Posterior vena cava (tissue), 2 donors: Measurements from ENCODE around the gene CTTN. TPM values are rescaled to one million over a fixed set of nuclear protein-coding genes. Genes with fewer than 3 reads are reported as not detected.
A peak's percentile ranks its signal among the peaks of the same experiment; 100 is the strongest.

ENCODE experiments used
- DNase-seq: peaks from one replicate; pipeline ENCODE4 v3.0.0-alpha.2; 2020; ENCODE audit warnings: low spot score
- intact Hi-C, 2 donors: fragments of 100-400 bp; cut with DNase I; formaldehyde crosslinking; loops; one replicate each; pipeline versions ENCODE4 v1.14.1 to v1.14.2; 2022 to 2023
- total RNA-seq, 2 donors: library from RNA; stranded (reverse); fragmentation: NEBNext Ultra II Directional; extraction: Animal tissue kit (Norgen Biotek cat#: 25700); gene quantifications; one replicate each; pipeline ENCODE4 v1.2.1, GENCODE V29; 2021
- donor health status: DM: yes; HTN: yes; CAD: no.
- donor health status: DM: yes; HTN: yes; CAD: no.

CTTN gene
- total RNA-seq, 2 donors from 2014 or later = 192 to 195 TPM

GRCh38 chr11:70482529-70482917, 84.2 kb downstream of the CTTN start:
- intact Hi-C loops = no loop called here
- peak; percentile 64 for DNase-seq

DNA sequence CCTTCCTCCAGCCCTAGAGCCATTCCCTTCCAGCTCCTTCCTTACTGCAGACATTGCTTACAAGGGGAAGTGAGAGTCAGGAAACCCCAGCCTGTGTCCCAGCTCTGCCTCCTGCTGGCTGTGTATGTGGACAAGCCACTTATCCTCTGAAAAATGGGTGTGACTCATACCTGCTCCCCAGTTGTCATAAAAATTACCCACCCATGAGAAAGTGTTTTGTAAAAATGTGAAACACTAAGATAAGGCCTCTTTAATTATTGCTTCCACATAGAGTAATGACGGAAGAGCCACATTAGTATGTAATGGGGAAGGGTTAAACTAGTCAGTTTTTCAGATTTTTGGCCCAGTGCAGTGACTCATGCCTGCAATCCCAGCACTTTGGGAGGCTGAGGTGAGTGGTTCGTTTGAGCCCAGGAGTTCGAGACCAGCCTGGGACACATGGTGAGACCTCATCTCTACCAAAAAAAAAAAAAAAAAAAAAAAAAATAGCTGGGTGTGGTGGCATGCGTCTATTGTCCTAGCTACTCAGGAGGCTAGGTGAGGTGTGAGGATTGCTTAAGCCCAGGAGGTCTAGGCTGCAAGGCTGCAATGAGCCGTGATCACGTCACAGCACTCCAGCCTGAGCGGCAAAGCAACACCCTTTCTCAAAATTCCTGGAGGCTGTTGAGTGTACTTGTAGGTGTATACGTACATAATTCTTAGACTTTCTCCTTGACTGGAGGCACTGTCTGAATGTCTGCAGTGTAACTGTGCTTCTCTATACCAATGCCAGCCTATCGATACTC, 84.9 kb downstream of the CTTN start:
- intact Hi-C loops = no loop called here
- DNase-seq = peak; percentile 62

DNA sequence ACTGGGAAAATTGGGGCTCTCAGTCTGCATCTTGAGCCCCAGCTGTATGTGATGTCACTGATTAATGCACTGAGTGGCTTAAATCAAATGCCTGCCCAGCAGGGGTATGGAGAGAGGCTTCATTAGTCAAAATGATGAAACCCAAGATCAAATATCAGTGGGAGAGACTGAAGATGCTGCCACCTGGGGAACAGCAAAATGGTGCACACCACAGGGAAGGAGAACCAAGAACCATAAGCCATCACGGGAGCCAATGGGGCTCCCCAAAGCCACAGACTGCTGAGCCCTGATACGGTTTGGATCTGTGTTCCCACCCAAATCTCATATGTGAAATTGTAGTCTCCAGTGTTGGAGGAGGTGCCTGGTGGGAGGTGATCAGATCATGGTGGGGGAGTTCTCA, 85.6 kb downstream of the CTTN start:
- intact Hi-C loops = no loop called here
- DNase-seq = no peak

DNA sequence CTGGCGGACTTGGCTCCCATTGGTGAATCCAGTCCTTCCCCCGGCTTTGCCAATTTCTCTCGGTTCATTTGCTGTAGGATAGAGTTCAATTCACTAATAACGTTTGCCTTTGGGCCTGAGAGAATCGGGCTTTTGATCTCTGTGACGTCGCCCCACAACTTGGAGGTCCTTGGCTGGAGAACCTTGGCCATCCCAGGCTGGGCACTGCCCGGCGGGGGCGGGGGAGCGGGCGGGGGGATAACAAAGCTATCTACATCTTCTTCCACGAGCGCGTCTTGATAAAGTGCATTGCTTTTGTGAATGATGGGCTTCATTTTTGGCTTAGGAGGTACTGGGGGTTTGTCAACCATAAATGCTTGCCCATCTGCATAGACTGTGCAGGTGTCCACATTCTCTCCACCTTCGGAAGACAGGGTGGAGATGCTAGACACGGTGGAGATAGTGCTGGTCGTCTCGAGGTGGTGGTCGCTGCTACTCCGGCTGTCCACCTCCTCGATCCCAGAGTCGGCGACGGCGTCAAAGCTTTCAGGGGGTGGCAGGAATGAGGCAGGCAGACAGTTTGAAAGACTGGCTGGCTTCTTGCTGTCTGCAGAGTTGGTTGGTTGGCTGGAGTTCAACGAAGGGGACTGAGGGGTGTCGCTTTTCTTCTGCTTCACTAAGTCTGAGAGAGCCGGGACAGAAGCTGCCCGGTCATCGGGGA, 87.1 kb downstream of the CTTN start:
- DNase-seq = no peak
- intact Hi-C loops = no loop called here

DNA sequence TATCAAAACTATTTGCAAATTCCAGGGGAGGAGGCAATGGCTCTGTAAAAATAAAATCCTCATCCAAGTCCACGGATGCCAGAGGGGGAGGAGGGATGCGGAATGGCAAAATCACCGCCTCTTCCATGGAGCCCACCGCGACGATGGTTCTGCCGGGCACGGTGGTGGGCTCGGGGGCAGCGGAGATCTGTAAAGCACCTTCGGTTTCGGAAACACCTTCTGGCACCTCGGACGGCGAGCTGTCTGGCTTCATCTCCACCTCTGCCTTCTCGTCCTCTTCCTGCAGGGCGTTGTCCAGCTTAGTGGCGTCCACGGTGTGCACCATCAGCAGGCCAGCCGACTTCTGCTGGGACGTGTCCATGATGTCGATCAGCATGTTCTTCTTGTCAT, 87.7 kb downstream of the CTTN start:
- intact Hi-C loops = no loop called here
- DNase-seq = no peak

Other genes starting within 250 kb of the CTTN start
- 10 to 100 TPM; 15.8 to 19.4 TPM for gene FADD, start 195.2 kb upstream of the CTTN start, total RNA-seq
- gene PPFIA1, start 127.8 kb upstream of the CTTN start, total RNA-seq = 10 to 100 TPM; 53.7 to 55.3 TPM